ACC112 (cell line): ENCODE measurements around the gene PLEKHG5.
"Not testable (repeated sequence)": the region's sequence is repeated elsewhere in the genome, so short reads cannot be mapped to it uniquely, and the experiment has no call there.

ENCODE experiments used
- H2AFZ ChIP-seq: fragments of 200-600 bp; sonication (generic); one replicate; pipeline ENCODE4 v1.6.0; 2017; ENCODE audit warnings: antibody characterized with exemption, low read length; ENCODE audit not compliant: unreplicated experiment
- H3K27ac ChIP-seq: fragments of 200-600 bp; sonication (generic); 2 replicates; pipeline ENCODE4 v1.5.1; 2014; ENCODE audit warnings: low read depth, mild to moderate bottlenecking, antibody characterized with exemption, low read length, moderate library complexity
- H3K27me3 ChIP-seq: fragments of 200-600 bp; sonication (generic); 2 replicates; pipeline ENCODE4 v1.6.1; 2014; ENCODE audit warnings: mild to moderate bottlenecking, antibody characterized with exemption, low read length, moderate library complexity, mixed read lengths; ENCODE audit not compliant: insufficient read depth
- H3K36me3 ChIP-seq: fragments of 200-600 bp; sonication (generic); 2 replicates; pipeline ENCODE4 v1.6.1; 2016; ENCODE audit warnings: mild to moderate bottlenecking, antibody characterized with exemption, low read length, moderate library complexity, mixed read lengths; ENCODE audit not compliant: insufficient read depth
- H3K4me1 ChIP-seq: fragments of 200-600 bp; sonication (generic); one replicate; pipeline ENCODE4 v1.6.1; 2016; ENCODE audit warnings: low read length, mixed read lengths; ENCODE audit not compliant: insufficient read depth, unreplicated experiment, control insufficient read depth
- H3K4me3 ChIP-seq: fragments of 200-600 bp; sonication (generic); 2 replicates; pipeline ENCODE4 v1.5.1; 2014; ENCODE audit warnings: mild to moderate bottlenecking, low read depth, low read length
- H3K79me2 ChIP-seq: fragments of 200-600 bp; sonication (generic); one replicate; pipeline ENCODE4 v1.6.0; 2016; ENCODE audit warnings: low read length; ENCODE audit not compliant: control insufficient read depth, unreplicated experiment, insufficient read depth

Gene PLEKHG5

DNA sequence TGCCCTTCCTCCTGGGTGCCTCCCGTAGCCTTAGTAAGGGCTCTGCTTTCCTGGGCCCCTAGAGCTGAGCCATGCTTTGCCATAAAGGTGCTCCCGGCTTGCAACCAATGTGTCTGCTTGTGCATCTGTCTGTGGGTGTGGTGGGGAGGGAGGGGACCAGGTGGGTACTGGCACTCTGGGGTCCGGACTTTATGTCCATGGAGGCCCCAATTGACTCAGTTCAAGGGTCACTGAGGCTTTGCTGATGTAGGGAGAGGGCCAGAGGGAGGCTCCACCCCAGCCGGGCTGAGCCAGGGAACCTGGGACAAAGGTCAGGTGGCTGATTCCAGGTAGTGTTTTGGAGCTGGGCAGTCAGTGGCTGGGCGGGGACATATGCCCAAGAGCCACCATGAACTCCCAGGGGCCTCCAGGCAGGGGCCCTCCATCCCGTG lies 40.5 kb downstream of the PLEKHG5 start:
- H3K27me3 ChIP-seq = peaks cover 72% of the 10 kb centered on the region
- no peak overlapping the region for H3K27ac ChIP-seq
- H3K4me3 ChIP-seq = no peak overlapping the region

DNA sequence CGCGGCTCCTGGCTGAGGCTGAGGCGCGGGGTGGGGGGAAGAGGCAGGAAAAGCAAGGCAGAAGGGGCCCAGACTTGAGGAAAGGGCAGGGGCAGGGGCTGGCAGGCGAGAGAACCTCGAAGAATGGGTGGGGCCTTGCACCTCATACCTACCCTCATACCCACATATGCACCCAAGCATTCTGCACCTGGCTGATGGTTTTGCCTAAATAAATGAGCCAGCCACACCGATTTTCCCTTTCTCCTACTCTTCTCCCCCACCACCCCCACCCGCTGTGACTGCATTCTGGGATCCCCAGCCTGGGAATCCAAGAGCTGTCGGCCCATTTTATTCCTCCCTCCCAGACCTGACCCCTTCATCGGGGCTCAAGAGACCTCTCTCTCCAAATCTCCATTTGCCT lies 41.0 kb downstream of the PLEKHG5 start:
- peaks cover 69% of the 10 kb centered on the region for H3K27me3 ChIP-seq
- H3K79me2 ChIP-seq, H2AFZ ChIP-seq, H3K4me3 ChIP-seq, H3K27ac ChIP-seq, H3K36me3 ChIP-seq, H3K4me1 ChIP-seq: not testable (repeated sequence)

More for the DNA sequence above, 40.5 kb downstream of the PLEKHG5 start:
- Histone ChIP-seq H3K79me2 (no peaks in the 10 kb centered on the region), H3K4me1 (no peaks in the 10 kb centered on the region), H3K36me3 (no peaks in the 10 kb centered on the region), H2AFZ (no peak overlapping the region)

GRCh38 chr1:6450005-6450450 lies 41.4 kb downstream of the PLEKHG5 start:
- Histone ChIP-seq H3K79me2 (no peaks in the 10 kb centered on the region), H3K36me3 (no peaks in the 10 kb centered on the region), H3K27ac (no peak overlapping the region), H3K4me1 (no peaks in the 10 kb centered on the region), H3K27me3 (peaks cover 67% of the 10 kb centered on the region), H3K4me3 (no peak overlapping the region), H2AFZ (no peak overlapping the region)

DNA sequence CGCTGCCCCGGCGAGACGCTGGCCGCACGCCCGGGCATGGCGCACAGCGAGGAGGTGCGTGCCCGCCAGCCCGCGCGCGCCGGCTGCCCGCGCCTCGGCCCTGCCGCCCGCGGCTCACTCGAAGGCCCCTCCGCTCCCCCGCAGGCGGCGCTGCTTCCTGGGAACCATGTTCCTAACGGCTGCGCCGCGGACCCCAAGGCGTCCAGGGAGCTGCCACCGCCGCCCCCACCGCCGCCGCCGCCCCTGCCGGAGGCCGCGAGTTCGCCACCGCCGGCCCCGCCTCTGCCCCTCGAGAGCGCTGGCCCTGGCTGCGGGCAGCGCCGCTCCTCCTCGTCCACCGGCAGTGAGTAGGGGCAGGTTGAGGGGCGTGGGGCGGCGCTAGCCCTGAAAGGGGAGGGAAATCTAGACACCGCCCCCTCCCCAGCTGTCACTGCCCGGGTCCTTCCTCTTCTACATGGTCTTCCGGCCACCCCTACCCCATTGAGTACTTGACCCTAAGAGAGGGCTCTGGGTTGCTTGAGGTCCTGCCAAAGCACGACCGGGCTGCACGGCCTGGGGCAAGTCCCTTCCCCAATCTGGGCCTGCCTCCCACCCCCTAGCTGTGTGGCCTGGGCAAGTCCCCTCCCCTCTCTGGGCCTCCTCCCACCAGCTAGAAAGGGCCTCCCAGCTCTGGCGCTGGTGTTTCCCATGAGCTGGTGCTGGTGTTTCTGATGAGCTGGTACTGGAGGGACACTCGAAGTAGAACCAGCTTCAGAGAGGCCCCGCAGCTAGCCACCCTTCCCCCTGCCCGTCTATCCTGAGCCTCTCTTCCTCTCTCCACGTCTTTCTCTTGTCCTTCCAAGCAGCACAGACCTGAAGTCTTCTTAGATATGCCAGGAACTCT lies 42.5 kb downstream of the PLEKHG5 start:
- Histone ChIP-seq H3K79me2 (no peaks in the 10 kb centered on the region), H3K4me1 (no peaks in the 10 kb centered on the region), H3K36me3 (no peaks in the 10 kb centered on the region), H2AFZ (no peak overlapping the region), H3K4me3 (no peak overlapping the region), H3K27me3 (peaks cover 62% of the 10 kb centered on the region), H3K27ac (no peak overlapping the region)

GRCh38 chr1:6447818-6448748 lies 43.4 kb downstream of the PLEKHG5 start:
- Histone ChIP-seq H3K27me3 (peaks cover 57% of the 10 kb centered on the region), H3K36me3 (no peaks in the 10 kb centered on the region), H3K79me2 (no peaks in the 10 kb centered on the region), H3K4me1 (no peaks in the 10 kb centered on the region), H2AFZ (no peak overlapping the region), H3K27ac (no peak overlapping the region), H3K4me3 (no peak overlapping the region)

- no peak overlapping the region for H3K27ac ChIP-seq
- no peaks in the 10 kb centered on the region for H3K4me1 ChIP-seq
- no peak overlapping the region for H3K4me3 ChIP-seq
- H3K36me3 ChIP-seq = no peaks in the 10 kb centered on the region
- peaks cover 51% of the 10 kb centered on the region for H3K27me3 ChIP-seq
- H2AFZ ChIP-seq = no peak overlapping the region
- H3K79me2 ChIP-seq = no peaks in the 10 kb centered on the region
Measured at GRCh38 chr1:6447016-6447817, 44.2 kb downstream of the PLEKHG5 start.

DNA sequence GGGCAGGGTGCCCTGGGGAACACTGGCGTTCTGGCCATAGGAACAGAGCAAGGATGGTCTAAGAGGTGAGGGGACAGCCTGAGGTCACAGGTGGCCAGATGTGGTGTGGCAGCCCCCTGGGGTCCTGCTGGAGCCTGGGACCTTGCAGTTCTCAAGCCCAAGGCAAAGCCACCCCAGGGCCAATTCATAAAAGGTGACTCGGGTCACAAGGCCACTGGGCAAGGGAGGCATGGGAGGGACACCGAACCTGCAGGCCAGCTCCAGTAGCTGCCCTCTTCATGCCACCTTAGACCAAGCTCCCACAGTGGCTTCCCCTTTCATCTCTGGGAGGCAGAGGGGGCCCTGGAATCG lies 44.8 kb downstream of the PLEKHG5 start:
- Histone ChIP-seq H3K27ac (no peak overlapping the region), H3K4me3 (no peak overlapping the region), H3K79me2 (no peaks in the 10 kb centered on the region), H3K4me1 (no peaks in the 10 kb centered on the region), H3K27me3 (peaks cover 54% of the 10 kb centered on the region), H3K36me3 (no peaks in the 10 kb centered on the region), H2AFZ (no peak overlapping the region)

DNA sequence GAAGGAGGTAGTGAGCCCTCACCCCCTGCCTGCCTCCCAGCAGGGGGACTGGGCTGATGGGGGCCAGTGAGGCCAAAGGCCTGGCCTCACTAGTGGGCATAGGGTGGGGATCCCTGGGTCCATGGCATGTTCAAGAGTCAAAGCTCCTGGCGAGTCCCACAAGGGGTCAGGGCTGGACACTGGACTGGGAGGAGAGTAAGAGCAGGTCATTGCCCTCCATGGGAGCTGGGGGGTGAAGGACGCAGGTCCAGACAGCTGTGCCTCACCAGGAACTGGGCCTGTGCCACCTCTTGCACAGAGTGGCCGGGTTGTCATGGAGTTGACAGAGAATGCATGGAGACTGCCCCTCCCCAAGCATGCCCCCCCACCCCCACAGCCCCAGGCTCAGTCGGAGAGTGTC lies 45.5 kb downstream of the PLEKHG5 start:
- H3K27me3 ChIP-seq = peaks cover 55% of the 10 kb centered on the region
- H3K27ac ChIP-seq = not testable (repeated sequence)

GRCh38 chr1:6445062-6445763 lies 46.3 kb downstream of the PLEKHG5 start:
- no peaks in the 10 kb centered on the region for H3K4me1 ChIP-seq
- no peak overlapping the region for H2AFZ ChIP-seq
- peaks cover 53% of the 10 kb centered on the region for H3K27me3 ChIP-seq
- no peaks in the 10 kb centered on the region for H3K79me2 ChIP-seq
- no peak overlapping the region for H3K27ac ChIP-seq
- H3K36me3 ChIP-seq = no peaks in the 10 kb centered on the region
- H3K4me3 ChIP-seq = no peak overlapping the region

More for the DNA sequence above, 45.5 kb downstream of the PLEKHG5 start:
- not testable (repeated sequence) for H3K36me3 ChIP-seq, H3K79me2 ChIP-seq, H3K4me3 ChIP-seq, H2AFZ ChIP-seq, H3K4me1 ChIP-seq

DNA sequence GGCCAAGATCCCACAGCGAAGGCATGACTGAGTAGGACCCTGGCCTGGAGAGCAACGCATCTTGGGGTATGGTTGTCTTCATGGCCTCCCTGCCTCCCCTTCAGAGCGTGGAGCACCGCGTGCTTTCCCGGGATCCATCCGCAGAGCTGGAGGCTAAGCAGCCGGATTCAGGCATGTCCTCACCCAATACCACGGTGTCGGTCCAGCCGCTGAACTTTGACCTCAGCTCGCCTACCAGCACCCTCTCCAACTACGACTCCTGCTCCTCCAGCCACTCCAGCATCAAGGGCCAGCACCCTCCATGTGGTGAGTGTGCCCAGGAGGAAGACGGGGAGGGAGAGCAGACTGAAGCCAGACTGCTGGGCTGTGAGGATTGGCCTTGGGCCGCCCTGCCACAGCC lies 47.1 kb downstream of the PLEKHG5 start:
- peaks cover 1% of the 10 kb centered on the region for H3K4me1 ChIP-seq
- no peaks in the 10 kb centered on the region for H3K79me2 ChIP-seq
- H3K27me3 ChIP-seq = peaks cover 44% of the 10 kb centered on the region
- no peaks in the 10 kb centered on the region for H3K36me3 ChIP-seq
- no peak overlapping the region for H3K4me3 ChIP-seq
- no peak overlapping the region for H3K27ac ChIP-seq
- H2AFZ ChIP-seq = no peak overlapping the region
